NOMO-1 (cell line): ENCODE data around the gene OSBPL9.
A peak's percentile ranks its signal among the peaks of the same experiment; 100 is the strongest.

Experiments
- DNase-seq, 2 experiments: peaks; one replicate each; lab custom pipeline; 2025; ENCODE audit not compliant: unreplicated experiment in 2 of 2; lab: John Stamatoyannopoulos, UW

Gene OSBPL9

GRCh38 chr1:51616903-51617708 is at the start of gene OSBPL9:
TSS of gene OSBPL9 (plus strand) at chr1:51617092. CDS start at chr1:51617111, 19 bp downstream.
- DNase-seq = peak; percentile 77 to 86

- DNase-seq = no peak
These were observed 49.2 kb upstream of the OSBPL9 start for GRCh38 chr1:51567653-51568052.

GRCh38 chr1:51568231-51568935 is 48.5 kb upstream of the OSBPL9 start:
- no peak for DNase-seq

GRCh38 chr1:51569284-51570062 is 47.4 kb upstream of the OSBPL9 start:
- peak; percentile 46 to 47 for DNase-seq

- peak; percentile 41 to 68 for DNase-seq
These were observed 46.7 kb upstream of the OSBPL9 start for GRCh38 chr1:51570063-51570710.

GRCh38 chr1:51572365-51572764 is 44.5 kb upstream of the OSBPL9 start:
- DNase-seq = no peak

GRCh38 chr1:51574796-51575195 is 42.1 kb upstream of the OSBPL9 start:
- DNase-seq = no peak

GRCh38 chr1:51575406-51576084 is 41.3 kb upstream of the OSBPL9 start:
- DNase-seq = peak; percentile 36 to 61

GRCh38 chr1:51576085-51576444 is 40.8 kb upstream of the OSBPL9 start:
- no peak for DNase-seq

- DNase-seq = no peak
These were observed 40.0 kb upstream of the OSBPL9 start for GRCh38 chr1:51576923-51577322.

GRCh38 chr1:51578383-51579109 is 38.3 kb upstream of the OSBPL9 start:
- peak; percentile 33 to 88 for DNase-seq

GRCh38 chr1:51581238-51581637 is 35.7 kb upstream of the OSBPL9 start:
- no peak for DNase-seq

- no peak for DNase-seq
These were observed 33.4 kb upstream of the OSBPL9 start for GRCh38 chr1:51583532-51583931.

GRCh38 chr1:51584021-51584420 is 32.9 kb upstream of the OSBPL9 start:
- DNase-seq = no peak

- DNase-seq = no peak
These were observed 24.2 kb upstream of the OSBPL9 start for GRCh38 chr1:51592711-51593110.

- DNase-seq = no peak
These were observed 22.2 kb upstream of the OSBPL9 start for GRCh38 chr1:51594716-51595115.

- peak; percentile 79 to 92 for DNase-seq
These were observed 16.4 kb upstream of the OSBPL9 start for GRCh38 chr1:51600529-51600928.

- no peak for DNase-seq
These were observed 15.9 kb upstream of the OSBPL9 start for GRCh38 chr1:51600965-51601364.

- DNase-seq = peak; percentile 77 to 93
These were observed 10.8 kb upstream of the OSBPL9 start for GRCh38 chr1:51605961-51606723.
